Glomerular visceral epithelial cell (primary cell): Measurements from ENCODE around the gene SYT8.
A peak's percentile ranks its signal among the peaks of the same experiment; 100 is the strongest.

ENCODE experiments used
- DNase-seq: peaks from one replicate; pipeline ENCODE4 v3.0.0-alpha.2; 2016; ENCODE audit errors: extremely low spot score

Gene SYT8

DNA sequence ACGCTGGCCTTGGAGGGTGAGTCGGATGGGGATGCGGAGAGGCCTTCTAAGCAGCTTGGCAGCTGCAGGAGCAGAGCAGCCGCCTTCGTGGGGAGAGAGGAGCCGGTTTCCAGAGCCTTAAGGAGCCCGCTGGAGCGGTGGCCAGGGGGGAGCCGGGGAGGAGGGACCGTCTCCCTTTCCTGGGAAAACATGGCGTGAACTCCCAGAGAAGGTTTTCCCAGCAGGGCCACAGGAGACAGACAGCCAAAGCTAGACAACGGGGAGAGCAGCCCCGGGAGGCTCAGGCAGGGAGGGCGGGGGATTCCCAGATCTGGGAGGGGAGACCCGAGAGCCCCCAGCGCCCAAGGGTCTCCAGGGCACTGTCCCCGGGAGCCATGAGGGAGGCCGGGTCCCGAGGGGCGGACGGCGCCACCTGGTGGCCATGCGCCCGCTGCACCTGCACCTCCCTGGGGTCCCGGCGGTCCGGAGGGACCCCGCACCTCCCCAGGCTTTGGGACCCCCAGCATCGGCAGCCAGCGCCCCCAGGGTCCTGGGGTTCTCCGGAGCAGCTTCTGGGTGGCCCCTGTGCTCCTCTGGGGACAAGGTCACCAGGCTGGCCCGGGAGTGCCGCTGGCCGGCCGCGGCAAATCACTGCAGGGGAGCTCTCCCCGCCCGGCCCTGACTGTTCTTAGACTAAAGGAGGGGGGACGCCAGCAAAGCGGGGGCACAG lies 2.4 kb upstream of the SYT8 start:
- peak; percentile 24 for DNase-seq

- no peak for DNase-seq
Observed at GRCh38 chr11:1832920-1833295, 1.9 kb upstream of the SYT8 start.

DNA sequence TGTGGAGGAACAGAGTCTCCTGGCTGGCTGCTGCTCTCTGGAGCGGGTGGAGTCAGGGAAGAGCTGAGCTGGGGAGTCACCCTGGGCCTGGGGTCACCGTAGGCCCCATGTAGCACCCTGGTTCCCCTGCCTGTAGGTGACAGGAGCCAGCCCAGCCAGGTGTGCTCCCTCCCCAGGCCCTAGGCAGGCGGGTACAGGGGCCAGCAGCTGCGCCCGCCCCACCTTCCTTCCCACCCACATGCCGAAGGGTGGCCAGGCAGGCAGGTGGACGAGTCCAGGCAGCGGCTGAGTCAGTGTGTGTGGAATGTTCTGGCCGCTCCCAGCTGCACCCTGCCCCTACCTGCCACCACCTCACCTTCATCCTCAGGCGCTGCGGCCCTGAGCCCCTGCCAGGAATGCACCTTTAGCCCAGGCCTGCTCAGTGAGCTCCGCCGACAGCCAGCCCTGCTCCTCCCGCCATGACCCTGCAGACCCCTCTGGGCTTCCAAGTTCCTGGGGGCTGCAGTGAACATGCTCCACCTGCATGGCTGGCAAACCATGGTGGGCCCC lies 654 bp upstream of the SYT8 start:
- DNase-seq: peak; percentile 26

DNA sequence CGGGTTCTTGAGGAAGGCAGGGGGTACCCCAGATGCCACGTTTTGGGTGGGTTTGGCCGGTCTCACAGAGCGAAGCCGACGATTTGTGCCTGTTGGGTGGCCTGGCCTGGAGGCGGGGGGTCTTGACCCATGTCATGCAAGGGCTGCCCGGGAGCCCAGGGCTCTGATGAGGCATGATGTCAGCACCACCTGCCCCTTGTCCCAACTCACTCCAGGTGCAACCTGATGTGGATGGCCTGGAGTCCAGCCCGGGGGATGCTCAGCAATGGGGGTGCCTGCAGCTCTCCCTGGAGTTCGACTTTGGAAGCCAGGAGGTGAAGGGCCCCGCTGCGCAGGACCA lies 851 bp downstream of the SYT8 start:
- DNase-seq: no peak

DNA sequence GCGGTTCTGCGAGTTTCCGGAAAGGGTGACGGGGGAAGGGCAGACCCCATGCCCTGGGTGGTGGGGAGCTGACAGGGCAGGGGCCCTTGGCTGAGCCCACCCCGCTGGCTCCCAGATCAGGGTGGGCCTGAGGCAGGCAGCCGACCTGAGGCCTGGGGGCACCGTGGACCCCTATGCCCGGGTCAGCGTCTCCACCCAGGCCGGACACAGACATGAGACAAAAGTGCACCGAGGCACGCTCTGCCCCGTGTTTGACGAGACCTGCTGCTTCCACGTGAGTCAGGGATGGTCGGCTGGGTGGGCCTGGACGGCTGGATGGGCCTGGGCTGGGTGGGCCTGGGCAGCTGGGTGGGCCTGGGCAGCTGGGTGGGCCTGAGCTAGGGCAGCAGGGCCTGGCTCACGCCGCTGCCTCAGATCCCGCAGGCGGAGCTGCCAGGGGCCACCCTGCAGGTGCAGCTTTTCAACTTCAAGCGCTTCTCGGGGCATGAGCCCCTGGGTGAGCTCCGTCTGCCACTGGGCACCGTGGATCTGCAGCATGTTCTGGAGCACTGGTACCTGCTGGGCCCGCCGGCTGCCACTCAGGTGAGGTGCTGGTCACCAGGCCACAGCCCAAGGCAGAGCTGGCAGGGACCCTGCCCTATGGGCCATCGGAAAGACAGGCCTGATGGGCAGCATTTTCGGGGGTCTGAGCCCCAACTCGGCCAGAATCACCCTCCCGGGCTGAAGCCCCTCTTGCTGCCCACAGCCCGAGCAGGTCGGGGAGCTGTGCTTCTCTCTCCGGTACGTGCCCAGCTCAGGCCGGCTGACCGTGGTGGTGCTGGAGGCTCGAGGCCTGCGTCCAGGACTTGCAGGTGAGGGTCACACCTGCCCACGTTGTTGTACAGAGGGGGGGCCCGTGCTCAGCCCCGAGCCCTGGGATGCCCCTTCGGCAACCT lies 1.5 kb downstream of the SYT8 start:
- DNase-seq: no peak

DNA sequence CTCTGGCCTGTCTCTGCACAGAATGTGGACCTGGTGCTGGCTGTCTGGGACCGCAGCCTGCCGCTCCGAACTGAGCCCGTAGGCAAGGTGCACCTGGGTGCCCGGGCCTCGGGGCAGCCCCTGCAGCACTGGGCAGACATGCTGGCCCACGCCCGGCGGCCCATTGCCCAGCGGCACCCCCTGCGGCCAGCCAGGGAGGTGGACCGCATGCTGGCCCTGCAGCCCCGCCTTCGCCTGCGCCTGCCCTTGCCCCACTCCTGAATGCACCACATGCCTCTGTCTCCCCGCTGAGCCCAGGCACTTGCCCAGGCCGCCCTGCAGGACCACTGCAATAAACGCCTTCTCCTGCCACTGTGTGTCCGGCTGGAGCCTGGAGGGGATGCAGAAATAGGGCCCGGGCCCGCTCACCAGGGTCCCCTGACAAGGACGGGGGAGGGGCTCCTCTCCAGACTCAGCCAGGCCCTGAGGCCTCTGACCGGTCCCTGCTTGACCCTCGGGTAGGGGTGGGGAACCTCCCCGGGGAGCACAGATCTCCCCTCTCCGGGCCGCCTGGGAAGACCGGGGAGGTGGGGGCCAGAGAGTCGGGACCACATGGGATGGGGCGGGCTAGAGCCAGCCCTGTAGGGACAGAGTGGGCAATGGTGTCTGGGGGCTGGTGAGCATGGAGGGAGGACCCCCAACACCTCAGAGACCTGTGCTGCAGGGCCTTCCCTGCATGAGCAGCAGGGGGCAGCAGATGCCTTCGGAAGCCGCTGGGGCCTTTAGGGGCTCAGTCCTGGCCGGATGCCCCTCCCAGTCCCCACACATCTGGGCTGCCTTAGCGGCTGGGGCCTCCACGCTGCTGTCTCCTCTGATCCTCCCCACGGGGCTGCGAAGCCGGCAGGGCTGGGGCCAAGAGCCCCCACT lies 2.6 kb downstream of the SYT8 start:
- DNase-seq: peak; percentile 44

GRCh38 chr11:1838077-1838425 lies 3.3 kb downstream of the SYT8 start:
- no peak for DNase-seq

DNA sequence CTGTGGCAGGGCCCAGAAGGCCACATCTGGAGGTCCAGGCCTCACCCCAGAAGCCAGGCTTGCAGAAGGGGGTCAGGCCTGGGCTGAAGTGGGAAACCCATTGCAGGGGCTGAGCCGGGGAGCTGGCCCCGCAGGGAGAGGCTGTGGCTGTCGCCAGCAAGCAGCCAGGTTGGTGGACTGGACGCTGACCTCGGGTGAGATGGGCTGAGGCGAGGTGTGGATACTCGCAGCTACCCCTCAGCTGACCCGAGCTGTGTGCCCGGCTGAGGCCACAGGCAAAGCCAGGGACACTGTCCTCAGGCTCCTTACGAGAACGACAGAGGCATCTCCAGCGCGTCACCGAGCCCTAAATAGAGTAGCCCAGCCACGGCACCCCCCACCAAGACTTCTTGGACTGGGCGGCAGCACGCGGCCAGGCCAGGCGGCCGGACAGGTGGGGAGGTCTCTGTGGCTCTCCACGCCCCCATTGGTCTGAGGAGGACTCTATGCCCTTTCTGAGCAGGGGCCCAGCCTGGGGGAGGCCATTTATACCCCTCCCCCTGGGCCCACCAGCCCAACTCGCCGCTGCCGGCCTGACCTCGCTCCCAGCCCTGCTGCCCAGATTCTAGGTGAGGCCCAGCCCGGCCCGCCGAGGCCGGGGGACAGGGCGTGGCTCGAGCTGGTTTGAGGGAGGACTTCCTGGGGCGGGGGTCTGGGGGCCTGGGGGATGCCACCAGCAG lies 3.8 kb downstream of the SYT8 start, which contains the start of gene TNNI2:
Gene TNNI2, plus strand, starts transcription at position 556 of the 719 bp plus-strand sequence. CDS start 716 bp downstream, outside the sequence.
- DNase-seq: no peak

DNA sequence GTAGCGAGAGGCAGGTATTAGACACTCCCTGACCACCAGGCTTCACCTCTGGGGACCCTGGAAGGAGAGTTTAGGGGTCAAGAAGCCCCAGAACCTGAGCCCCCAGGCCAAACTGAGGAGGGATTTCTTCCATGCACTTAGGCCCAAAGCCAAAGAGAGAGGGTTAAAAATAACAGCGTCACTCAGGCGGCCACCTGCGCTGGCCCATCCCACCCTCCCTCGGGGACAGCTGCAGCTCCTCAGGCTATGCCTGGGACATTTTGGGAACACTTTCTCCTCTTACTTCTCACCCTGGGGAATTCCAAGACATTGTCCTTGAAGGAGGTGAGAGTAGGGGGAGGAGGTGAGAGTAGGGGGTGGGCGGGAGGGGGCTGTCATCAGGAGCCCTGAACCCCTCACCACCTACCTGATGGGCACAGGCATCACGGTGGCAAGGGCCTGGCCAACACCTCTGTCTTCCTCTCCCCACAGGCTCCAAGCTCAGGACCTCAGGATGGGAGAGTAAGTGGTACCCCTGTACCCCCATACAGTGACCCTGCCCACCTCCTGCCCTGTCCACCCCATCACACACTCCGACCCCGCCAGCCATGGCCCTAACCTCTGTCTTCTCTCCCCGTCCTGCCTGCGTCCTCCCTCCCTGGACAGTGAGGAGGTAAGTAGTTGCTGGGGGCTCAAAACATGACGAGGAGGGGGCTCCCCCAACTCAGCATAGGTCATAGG lies 4.6 kb downstream of the SYT8 start:
- no peak for DNase-seq

- DNase-seq: no peak
Observed at GRCh38 chr11:1839924-1840779, 5.4 kb downstream of the SYT8 start.

DNA sequence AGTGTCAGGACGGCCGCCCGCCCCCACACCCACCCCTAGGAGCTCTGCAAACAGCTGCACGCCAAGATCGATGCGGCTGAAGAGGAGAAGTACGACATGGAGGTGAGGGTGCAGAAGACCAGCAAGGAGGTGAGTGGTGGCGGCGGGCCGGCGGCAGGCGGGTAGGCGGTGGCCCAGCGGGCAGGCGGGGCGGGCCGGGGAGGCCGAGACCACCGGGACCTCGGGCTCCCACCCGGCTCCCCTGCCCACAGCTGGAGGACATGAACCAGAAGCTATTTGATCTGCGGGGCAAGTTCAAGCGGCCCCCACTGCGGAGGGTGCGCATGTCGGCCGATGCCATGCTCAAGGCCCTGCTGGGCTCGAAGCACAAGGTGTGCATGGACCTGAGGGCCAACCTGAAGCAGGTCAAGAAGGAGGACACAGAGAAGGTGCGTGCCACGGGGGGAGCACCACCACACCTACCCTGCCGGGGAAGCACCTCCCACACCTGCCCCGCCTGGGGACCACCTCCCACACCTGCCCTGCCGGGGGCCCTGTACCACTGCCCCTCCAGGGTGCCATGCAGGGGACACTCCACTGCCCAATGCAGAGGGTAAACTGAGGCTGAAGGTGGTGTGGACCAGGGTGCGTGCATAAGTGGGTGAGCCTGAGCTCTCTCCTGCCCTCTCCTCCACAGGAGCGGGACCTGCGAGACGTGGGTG lies 6.1 kb downstream of the SYT8 start:
- DNase-seq: no peak

DNA sequence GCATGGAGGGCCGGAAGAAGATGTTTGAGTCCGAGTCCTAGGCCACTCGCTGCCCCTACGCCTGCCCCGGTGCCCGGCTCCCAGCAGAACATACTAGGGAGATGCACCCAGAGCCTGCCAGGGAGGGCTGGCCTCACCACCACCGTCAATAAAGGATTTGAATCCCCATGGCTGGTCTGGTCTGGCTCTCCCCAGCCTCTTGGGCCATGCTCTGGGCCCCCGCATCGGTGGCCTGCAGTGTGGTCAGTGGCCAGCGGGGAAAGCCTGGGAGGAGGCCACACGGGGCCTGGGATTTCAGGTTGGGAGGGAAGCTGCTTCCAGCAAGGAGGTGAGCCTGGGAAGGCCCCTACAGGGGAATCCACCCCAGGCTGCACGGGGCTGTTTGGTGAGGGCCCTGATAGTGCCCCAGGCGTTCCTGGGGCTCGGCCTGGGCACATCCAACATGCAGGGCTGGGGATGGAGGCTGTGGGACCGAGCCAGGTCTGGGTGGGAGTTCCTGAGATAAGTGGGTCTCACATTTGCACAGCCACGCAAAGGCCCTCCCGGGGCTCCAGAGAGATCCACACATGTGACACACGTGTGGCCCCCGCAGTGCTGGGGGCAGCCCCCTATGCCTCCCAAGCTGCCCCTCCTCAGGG lies 6.8 kb downstream of the SYT8 start:
- no peak for DNase-seq

GRCh38 chr11:1842149-1843097 lies 7.6 kb downstream of the SYT8 start:
- no peak for DNase-seq

- no peak for DNase-seq
Observed at GRCh38 chr11:1843098-1843473, 8.3 kb downstream of the SYT8 start.

- no peak for DNase-seq
Observed at GRCh38 chr11:1843796-1844195, 9.0 kb downstream of the SYT8 start.

- no peak for DNase-seq
Observed at GRCh38 chr11:1844221-1845094, 9.7 kb downstream of the SYT8 start.
